Measurements from ENCODE around the gene MDM4.

MDM4 gene

GRCh38 chr1:204506201-204506968, 9.8 kb upstream of the MDM4 start:
- H2AFZ ChIP-seq (ENCODE audit: low read length): peak overlapping the region; percentile 25

DNA sequence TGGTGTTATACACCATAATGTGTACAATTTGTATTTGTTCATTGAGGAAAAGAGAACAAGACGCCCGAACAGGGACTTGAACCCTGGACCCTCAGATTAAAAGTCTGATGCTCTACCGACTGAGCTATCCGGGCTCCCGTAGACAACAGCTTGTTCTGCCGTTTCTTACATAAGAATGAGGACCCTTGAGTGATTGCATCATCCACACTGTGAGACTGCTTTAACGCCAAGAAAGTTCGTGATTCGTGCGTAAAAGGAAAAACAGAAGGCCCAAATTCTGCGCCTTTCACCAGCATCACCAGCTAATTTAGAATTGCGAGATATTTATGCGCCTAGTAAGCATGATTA, 9.3 kb upstream of the MDM4 start:
- no peaks in the 10 kb centered on the region for H3K9me2 ChIP-seq (replicated peaks; ENCODE audit: insufficient read depth, low read length)
- H3K27ac ChIP-seq (ENCODE audit: low read length): peak overlapping the region; percentile 86
- H2AFZ ChIP-seq (ENCODE audit: low read length): peak overlapping the region; percentile 56
- no peaks in the 10 kb centered on the region for H3K27me3 ChIP-seq (replicated peaks; ENCODE audit: insufficient read depth, low read length)
- TF ChIP-seq, protein P1, sequence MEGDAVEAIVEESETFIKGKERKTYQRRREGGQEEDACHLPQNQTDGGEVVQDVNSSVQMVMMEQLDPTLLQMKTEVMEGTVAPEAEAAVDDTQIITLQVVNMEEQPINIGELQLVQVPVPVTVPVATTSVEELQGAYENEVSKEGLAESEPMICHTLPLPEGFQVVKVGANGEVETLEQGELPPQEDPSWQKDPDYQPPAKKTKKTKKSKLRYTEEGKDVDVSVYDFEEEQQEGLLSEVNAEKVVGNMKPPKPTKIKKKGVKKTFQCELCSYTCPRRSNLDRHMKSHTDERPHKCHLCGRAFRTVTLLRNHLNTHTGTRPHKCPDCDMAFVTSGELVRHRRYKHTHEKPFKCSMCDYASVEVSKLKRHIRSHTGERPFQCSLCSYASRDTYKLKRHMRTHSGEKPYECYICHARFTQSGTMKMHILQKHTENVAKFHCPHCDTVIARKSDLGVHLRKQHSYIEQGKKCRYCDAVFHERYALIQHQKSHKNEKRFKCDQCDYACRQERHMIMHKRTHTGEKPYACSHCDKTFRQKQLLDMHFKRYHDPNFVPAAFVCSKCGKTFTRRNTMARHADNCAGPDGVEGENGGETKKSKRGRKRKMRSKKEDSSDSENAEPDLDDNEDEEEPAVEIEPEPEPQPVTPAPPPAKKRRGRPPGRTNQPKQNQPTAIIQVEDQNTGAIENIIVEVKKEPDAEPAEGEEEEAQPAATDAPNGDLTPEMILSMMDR (IDR thresholded peaks at IDR 0.05; ENCODE audit: low read length): no peak
- no peak for TF ChIP-seq EZH2phosphoT487 (IDR thresholded peaks at IDR 0.05; ENCODE audit: low read length)
- no peak for TF ChIP-seq EZH2 (optimal IDR thresholded peaks at IDR 0.05; ENCODE audit: low read depth, low read length)
- no peaks in the 10 kb centered on the region for H3K79me2 ChIP-seq (ENCODE audit: low read length)
- H4K20me1 ChIP-seq (ENCODE audit: insufficient read depth, low read length): no peaks in the 10 kb centered on the region
- peak; percentile 98 for DNase-seq
- no peaks in the 10 kb centered on the region for H3K36me3 ChIP-seq (replicated peaks; ENCODE audit: insufficient read depth, low read length)
- no peaks in the 10 kb centered on the region for H3K9me3 ChIP-seq (replicated peaks; ENCODE audit: insufficient read depth, low read length)
- peak overlapping the region; percentile 80 for H3K9ac ChIP-seq (ENCODE audit: low read length)
- H3F3A ChIP-seq (ENCODE audit: insufficient read depth, low read length): peaks cover 26% of the 10 kb centered on the region
- peaks cover 8% of the 10 kb centered on the region for H3K4me1 ChIP-seq (ENCODE audit: low read length)
- H3K4me3 ChIP-seq (ENCODE audit: low read length): peak overlapping the region; percentile 60
- peak overlapping the region; percentile 67 for H3K4me2 ChIP-seq (ENCODE audit: low read depth, low read length)

More at GRCh38 chr1:204506201-204506968, 9.8 kb upstream of the MDM4 start:
- Histone ChIP-seq H3K9me2 (replicated peaks; ENCODE audit: insufficient read depth, low read length) (no peaks in the 10 kb centered on the region), H3K4me1 (ENCODE audit: low read length) (peaks cover 8% of the 10 kb centered on the region), H4K20me1 (ENCODE audit: insufficient read depth, low read length) (no peaks in the 10 kb centered on the region), H3K27me3 (replicated peaks; ENCODE audit: insufficient read depth, low read length) (no peaks in the 10 kb centered on the region), H3K9ac (ENCODE audit: low read length) (peak overlapping the region; percentile 63), H3F3A (ENCODE audit: insufficient read depth, low read length) (peaks cover 26% of the 10 kb centered on the region), H3K4me3 (ENCODE audit: low read length) (peak overlapping the region; percentile 60), H3K9me3 (replicated peaks; ENCODE audit: insufficient read depth, low read length) (no peaks in the 10 kb centered on the region), H3K79me2 (ENCODE audit: low read length) (no peaks in the 10 kb centered on the region), H3K27ac (ENCODE audit: low read length) (peak overlapping the region; percentile 86), H3K4me2 (ENCODE audit: low read depth, low read length) (peak overlapping the region; percentile 67), H3K36me3 (replicated peaks; ENCODE audit: insufficient read depth, low read length) (no peaks in the 10 kb centered on the region)
- TF ChIP-seq, protein P1 (IDR thresholded peaks at IDR 0.05; ENCODE audit: low read length): no peak
- TF ChIP-seq EZH2phosphoT487 (IDR thresholded peaks at IDR 0.05; ENCODE audit: low read length) (no peak), EZH2 (optimal IDR thresholded peaks at IDR 0.05; ENCODE audit: low read depth, low read length) (no peak)
- peak; percentile 94 for DNase-seq

DNA sequence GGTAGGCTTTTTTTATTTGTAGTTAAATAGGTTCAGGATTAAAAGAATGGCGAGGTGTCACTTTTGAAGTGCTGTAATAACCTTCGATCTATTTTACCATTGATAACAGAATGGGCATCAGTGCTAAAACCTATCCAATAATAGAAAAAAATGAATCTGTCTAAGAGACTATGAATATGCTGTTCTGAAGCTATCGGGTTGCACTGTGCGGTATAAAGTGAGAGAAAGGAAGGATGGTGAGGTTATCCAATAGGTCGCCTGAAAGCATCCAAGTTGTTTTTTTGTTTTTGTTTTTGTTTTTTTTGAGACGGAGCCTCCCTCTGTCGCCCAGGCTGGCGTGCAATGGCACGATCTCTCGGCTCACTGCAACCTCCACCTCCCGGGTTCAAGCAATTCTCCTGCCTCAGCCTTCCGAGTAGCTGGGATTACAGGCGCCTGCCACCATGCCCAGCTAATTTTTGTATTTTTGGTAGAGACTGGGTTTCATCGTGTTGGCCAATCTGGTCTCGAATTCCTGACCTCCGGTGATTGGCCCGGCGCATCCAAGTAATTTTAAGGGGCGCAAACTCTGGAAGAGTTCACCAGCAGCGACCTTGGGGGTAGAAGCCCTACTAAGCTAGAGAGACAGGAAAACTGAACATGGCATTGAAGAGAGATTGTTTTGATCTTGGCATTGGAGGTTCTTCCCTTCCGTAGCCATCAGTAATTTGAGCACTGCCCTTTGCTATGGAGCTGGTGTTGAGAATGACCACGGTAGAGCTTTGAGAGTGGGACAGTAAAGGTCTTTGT, 8.7 kb upstream of the MDM4 start:
- peak; percentile 65 for DNase-seq
- H3K4me3 ChIP-seq (ENCODE audit: low read length): peak overlapping the region; percentile 60
- H3K4me1 ChIP-seq (ENCODE audit: low read length): peaks cover 11% of the 10 kb centered on the region
- H4K20me1 ChIP-seq (ENCODE audit: insufficient read depth, low read length): no peaks in the 10 kb centered on the region
- H3K79me2 ChIP-seq (ENCODE audit: low read length): no peaks in the 10 kb centered on the region
- no peaks in the 10 kb centered on the region for H3K27me3 ChIP-seq (replicated peaks; ENCODE audit: insufficient read depth, low read length)
- peak overlapping the region; percentile 67 for H3K4me2 ChIP-seq (ENCODE audit: low read depth, low read length)
- H3K27ac ChIP-seq (ENCODE audit: low read length): peak overlapping the region; percentile 86
- H3K9ac ChIP-seq (ENCODE audit: low read length): peak overlapping the region; percentile 80
- H3K9me2 ChIP-seq (replicated peaks; ENCODE audit: insufficient read depth, low read length): no peaks in the 10 kb centered on the region
- H3K36me3 ChIP-seq (replicated peaks; ENCODE audit: insufficient read depth, low read length): no peaks in the 10 kb centered on the region
- peak overlapping the region; percentile 56 for H2AFZ ChIP-seq (ENCODE audit: low read length)
- H3K9me3 ChIP-seq (replicated peaks; ENCODE audit: insufficient read depth, low read length): no peaks in the 10 kb centered on the region
- TF ChIP-seq, protein P1 (IDR thresholded peaks at IDR 0.05; ENCODE audit: low read length): no peak
- TF ChIP-seq EZH2phosphoT487 (IDR thresholded peaks at IDR 0.05; ENCODE audit: low read length) (no peak), EZH2 (optimal IDR thresholded peaks at IDR 0.05; ENCODE audit: low read depth, low read length) (no peak)
- H3F3A ChIP-seq (ENCODE audit: insufficient read depth, low read length): peaks cover 29% of the 10 kb centered on the region
